GDM1 (cell line): ENCODE measurements around the gene CLPTM1L.
"Not testable (repeated sequence)": the region's sequence is repeated elsewhere in the genome, so short reads cannot be mapped to it uniquely, and the experiment has no call there.

ENCODE experiments used
- DNase-seq: peaks from one replicate; lab custom pipeline; 2025; lab: John Stamatoyannopoulos, UW

CLPTM1L gene

DNA sequence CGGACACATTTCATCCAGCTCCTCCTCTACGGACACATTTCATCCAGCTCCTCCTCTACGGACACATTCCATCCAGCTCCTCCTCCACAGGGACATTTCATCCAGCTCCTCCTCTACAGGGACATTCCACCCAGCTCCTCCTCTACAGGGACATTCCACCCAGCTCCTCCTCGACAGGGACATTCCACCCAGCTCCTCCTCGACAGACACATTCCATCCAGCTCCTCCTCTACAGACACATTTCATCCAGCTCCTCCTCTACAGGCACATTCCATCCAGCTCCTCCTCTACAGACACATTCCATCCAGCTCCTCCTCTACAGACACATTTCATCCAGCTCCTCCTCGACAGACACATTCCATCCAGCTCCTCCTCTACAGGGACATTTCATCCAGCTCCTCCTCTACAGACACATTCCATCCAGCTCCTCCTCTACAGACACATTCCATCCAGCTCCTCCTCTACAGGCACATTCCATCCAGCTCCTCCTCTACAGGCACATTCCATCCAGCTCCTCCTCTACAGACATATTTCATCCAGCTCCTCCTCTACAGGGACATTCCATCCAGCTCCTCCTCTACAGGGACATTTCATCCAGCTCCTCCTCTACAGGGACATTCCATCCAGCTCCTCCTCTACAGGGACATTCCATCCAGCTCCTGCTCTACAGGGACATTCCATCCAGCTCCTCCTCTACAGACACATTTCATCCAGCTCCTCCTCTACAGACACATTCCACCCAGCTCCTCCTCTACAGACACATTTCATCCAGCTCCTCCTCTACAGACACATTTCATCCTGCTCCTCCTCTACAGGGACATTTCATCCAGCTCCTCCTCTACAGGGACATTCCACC is 17.8 kb downstream of the CLPTM1L start:
- not testable (repeated sequence) for DNase-seq

DNA sequence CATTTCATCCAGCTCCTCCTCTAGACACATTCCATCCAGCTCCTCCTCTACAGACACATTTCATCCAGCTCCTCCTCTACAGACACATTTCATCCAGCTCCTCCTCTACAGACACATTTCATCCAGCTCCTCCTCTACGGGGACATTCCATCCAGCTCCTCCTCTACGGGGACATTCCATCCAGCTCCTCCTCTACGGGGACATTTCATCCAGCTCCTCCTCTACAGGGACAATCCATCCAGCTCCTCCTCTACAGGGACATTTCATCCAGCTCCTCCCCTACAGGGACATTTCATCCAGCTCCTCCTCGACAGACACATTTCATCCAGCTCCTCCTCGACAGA is 18.4 kb downstream of the CLPTM1L start:
- not testable (repeated sequence) for DNase-seq

DNA sequence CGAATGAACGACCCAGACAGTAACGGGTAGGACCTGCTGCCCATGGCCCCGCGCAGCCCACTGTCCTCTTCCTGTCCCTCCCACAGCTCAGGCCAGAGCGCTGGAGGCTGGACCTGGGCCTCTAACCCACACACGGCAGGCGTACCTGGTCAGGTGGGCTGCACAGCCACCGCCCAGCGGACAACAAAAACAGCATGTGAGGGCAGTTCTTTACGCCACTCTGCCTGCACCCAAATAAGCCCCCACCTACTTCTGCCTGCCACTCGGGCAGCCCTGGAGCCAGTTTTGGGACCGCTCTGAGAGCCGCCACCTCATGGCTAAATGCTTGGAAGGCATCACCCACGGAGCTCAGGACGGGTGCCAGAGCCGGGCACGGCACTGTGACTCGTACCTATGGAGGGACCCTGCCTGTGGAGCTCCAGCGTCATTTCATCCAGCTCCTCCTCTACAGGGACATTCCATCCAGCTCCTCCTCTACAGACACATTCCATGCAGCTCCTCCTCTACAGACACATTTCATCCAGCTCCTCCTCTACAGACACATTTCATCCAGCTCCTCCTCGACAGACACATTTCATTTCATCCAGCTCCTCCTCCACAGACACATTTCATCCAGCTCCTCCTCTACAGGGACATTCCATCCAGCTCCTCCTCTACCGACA is 18.9 kb downstream of the CLPTM1L start:
- DNase-seq = no peak

DNA sequence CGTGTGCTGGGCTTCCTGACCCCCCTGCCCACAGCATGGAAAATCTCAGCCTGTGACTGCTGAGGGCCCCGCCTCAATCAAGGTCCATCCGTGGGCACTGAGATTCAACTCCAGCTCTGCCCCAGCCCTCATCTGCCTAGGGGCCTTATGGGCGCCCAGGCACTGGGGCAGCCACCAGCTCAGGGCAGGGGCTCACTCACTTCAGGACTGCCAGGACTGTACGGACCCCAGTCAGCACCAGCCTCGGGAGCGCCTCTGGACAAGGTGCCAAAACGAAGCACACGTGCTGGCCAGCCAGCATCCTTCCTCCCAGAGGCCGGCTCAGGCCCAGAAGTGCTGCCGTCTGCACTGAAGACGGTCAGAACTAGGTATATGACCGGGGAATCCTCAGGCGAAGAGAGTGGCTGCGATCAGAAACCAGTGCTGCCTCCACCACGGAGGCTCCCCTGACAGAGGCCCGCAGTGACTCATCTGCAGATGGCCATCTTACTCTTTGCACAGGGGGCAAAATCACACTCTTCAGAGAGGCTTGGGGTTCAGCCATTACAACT is 19.6 kb downstream of the CLPTM1L start:
- no peak for DNase-seq

DNA sequence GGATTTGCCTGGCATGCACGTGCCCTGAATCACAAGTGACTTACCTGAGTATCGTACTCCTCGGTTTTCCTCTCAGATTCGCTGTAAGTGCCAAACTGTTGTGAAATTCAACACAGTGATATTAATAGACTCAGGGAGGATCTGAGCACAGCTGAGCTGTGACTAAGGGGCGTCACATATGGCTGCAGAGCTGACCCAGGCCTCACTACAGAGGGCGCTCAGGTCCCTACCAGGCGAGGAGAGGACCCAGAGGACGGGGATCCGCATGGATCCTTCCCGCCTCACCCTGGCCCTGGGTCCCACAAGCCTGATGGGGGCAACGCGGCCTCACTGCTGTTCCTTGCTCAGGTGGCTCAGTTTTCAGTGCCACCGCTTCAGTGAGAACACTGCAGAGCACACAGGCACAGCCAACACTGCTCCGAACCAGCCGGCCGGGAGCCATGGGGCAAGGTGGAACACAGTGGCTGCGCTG is 20.1 kb downstream of the CLPTM1L start:
- no peak for DNase-seq

DNA sequence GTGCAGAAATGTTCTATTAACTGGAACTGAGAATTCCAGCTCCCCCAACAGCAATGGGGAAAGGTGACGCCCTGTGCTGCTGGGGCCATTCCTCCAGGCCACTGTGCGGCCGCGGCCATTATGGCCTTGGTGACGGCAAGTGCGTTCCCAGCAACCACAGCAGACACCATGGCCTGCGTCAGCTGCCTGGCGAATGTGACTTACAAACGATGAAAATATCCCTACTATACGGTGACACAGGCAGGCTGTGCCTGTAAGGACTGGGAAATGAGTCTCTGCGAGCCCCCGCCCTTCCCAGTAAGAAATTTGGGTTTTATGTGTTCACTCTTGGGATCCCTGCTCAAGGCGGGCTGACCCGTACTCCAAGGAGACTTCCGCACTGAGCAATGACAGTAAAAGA is 20.6 kb downstream of the CLPTM1L start:
- DNase-seq = no peak

DNA sequence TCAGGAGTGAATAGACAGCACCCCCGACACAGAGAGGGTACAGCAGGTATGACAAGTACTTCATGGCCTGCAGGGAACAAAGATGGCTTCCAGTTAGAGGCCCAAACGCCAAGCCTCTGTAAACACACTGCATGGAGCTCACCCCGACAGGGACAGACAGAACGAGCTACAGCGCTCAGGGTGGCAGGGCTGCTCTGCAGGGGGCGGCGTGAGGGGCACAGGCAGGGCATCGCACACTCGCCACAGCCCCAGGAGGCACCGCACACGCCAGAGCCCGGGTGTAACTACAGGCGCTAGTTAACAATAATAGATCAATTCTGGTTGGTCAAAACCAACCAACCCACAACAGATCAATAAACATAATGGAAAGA is 21.1 kb downstream of the CLPTM1L start:
- no peak for DNase-seq

DNA sequence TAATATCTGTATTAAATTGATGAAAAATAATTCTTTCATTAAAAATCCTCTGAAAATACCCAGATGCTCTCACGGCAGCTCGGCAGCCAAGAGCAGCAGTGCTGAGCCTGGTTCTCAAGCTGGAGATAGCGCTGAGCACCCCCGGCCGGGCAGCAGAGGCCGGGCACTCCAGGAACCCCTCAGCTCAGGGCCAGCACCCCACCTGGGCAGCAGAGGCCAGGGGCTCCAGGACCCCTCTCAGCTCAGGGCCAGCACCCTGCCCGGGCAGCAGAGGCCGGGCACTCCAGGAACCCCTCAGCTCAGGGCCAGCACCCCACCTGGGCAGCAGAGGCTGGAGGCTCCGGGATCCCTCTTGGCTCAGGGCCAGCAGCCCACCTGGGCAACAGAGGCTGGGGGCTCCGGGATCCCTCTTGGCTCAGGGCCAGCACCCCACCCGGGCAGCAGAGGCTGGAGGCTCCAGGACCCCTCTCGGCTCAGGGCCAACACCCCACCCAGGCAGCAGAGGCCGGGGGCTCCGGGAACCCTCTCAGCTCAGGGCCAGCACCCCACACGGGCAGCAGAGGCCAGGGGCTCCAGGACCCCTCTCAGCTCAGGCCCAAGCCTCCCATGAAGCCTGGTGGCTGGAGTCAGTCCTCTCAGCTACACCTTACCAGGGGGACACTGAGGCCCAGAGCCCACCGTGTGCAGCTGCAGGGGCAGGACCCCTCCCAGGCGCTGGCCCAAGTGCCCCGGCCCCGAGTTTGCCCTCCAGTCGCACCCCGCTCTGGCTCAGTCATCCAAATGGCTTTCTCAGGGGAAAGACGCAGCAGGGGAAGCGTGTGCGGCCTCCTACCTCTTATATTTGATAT is 21.7 kb downstream of the CLPTM1L start:
- DNase-seq = no peak

DNA sequence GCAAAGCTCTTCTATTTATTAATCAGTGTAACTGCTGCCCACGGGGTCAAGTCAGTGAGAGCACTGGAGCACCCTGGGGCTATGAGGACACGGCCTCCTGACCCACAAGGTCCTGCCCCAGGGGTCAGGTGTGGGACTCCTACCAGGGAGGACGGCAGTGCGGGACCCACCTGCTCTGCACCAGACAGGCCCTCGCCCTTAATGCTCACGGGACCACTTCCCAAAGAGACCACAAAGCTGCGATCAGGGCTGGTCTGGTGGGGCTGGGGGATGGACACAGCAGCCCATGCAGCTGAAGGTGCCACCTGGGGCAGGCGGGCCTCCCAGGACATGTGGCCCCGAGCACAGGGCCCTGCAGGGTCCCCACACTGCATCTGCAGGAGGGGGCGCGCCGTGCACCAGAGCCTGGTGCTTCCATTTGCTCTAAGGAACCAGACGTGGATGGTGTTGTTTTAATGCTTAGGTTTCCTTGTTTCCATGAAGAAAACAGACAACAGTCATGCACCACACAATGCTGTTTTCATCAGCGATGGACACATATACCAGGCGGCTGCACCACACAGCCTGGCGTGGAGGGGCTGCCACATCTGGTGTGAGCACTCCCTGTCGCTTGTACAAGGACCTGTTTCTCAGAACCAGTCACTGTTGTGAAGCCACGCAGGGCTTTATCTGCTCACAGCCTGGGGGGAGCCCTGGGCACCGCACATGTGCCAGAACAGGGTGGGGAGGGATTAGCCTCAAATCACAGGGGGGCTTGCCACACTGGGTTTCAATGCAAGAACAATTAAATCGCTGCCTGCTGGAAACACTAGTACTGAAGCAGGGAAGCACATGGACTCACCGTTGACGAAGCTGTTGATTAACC is 22.6 kb downstream of the CLPTM1L start:
- no peak for DNase-seq

DNA sequence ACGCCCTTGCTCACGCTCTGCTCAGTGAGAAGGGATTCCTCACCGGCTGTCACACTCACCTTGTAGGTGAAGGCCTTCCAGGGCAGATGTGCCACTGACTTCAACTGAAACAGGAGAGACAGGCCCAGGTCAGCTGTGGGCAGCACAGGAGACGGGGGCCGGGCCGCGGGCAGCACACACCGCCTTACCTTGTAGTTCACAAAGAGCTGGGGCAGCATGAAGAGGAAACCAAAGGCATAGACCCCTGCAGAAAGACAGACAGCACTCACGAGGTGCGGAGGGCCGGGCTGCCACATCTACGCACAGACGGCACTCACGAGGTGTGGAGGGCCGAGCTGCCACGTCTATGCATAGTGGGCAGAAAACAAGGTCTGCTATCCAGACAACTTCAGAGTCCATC is 23.3 kb downstream of the CLPTM1L start:
- no peak for DNase-seq

DNA sequence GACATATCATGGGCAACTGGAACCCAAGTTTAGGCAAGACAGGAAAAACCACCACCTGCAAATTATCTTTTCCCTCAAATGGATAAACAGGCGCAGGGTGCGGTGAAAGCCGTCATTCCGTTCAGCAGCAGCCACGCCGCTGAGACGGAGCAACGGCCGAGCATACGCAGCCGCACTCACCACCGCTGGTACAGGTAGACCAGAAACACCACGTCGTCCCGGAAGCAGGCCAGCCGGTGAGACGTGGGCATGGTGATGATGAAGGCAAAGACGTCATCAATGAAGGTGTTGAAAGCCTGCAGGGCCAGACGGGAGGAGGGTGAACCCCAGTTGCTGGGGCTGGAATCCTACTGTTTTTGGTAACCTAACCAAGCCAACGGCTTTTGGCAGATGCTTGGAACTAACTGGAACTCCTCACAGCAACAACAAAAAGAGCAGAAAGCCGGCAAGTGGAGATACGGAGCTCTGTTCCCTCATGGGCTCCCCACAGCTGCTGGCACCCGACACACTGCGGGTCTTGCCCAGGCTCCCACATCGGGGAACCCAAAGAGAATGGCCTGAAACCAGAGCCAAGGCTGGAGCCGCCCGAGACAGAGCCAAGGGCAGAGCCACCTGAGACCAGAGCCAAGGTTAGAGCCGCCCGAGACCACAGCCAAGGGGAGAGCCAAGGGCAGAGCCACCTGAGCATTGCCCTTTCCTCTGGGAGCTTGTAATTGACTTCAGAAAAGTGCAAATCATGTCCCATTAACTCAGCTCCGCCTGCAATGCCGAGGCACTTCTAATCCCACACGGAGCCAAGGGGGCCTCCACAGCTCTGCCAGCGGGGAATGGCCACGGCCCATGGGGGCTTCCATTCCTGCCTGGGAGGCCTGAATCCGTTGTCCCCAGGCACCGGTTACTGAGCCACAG is 24.2 kb downstream of the CLPTM1L start:
- DNase-seq = no peak

DNA sequence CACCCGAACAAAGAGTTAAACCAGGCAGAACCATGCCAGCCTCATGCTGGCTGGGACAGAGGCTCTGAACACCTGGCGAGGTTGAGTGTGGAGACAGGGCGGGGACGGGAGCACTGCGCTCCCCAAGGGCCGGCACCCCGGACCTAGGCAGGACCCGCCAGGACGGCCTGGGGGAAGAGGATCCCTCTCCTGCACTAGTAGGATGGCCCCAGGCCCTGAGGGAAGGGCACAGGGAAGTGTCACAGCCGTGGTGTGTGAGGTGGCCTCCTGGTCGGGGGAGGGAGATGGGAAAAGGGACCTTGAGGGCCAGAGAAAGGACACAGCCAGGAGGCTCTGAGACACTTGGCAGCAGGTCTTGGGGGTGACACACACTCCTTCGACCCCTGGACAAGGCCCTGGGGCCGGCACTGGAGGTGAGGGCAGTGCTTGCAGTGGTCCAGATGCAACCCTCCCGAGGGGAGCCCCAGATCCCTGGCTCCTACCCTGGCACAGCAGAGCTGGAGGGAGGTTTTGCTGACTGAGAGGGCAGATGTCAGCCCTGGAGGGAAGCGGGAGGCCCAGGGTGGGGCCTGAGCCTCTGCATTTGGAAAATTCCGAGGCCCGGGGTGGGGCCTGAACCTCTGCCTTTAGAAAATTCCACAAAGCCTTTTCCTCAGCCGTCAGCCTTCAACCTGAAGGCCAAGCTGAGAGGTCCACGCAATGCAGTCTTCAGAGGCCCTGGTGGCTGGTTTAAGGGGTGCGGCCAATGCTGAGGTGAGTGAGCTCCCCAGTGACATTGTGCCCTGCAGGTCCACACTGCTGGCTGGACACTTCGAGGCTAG is 25.3 kb downstream of the CLPTM1L start:
- DNase-seq = no peak

DNA sequence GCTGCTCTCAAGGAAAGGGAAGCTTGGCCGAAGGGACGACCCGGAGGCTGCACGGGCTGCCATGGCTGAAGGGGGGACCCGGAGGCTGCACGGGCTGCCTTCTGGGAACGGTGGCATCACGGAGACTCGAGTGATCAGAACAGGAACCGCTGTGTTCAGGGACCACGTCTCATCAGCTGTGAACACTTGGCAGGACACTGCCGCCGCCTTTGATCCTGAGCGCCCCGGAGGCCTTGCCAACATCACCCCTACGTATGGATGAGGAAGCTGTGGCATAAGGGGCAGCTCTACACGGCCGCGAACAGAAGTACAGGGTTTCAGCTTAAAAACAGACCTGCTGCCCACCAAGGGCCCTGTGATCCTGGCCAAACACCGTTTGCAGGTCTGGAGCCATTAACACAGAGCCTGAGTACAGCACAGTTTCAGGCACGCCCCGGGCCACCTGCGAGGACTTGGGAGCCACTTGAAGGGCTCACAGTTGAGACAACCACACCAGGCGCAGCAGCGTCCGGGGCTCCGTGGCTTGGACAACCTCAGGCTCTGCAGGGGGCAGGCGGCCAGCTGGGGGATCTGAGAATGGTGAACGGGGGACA is 26.1 kb downstream of the CLPTM1L start:
- no peak for DNase-seq

DNA sequence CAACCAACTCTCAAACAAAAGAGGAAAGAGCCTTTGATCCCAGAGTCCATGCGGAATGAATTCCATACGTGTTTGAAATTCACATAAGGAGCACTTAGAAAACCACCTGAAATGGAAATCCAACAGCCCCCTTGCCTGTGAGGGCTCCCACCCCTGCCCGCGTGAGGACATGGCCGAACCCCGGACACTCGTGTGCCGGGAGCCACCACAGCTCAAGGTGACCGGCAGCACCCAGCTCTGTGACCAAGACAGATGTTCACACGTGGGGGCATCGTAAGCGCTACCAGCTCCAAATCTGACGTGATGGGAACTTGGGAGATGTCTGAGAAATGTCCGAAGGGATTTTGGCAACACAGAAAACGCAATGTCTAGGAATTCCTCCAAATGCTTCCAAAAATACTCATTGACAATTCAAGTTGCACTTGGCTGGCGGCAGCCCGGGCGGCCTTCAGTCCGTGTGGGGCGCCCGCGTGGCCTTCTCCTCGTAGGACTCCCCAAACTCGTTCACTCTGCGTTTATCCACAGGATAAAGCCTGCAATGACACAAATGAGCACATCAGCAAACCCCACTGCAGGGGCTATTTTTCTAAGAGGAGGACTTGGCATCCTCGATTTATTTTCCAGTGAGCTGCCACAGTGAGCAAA is 26.9 kb downstream of the CLPTM1L start:
- DNase-seq = no peak

DNA sequence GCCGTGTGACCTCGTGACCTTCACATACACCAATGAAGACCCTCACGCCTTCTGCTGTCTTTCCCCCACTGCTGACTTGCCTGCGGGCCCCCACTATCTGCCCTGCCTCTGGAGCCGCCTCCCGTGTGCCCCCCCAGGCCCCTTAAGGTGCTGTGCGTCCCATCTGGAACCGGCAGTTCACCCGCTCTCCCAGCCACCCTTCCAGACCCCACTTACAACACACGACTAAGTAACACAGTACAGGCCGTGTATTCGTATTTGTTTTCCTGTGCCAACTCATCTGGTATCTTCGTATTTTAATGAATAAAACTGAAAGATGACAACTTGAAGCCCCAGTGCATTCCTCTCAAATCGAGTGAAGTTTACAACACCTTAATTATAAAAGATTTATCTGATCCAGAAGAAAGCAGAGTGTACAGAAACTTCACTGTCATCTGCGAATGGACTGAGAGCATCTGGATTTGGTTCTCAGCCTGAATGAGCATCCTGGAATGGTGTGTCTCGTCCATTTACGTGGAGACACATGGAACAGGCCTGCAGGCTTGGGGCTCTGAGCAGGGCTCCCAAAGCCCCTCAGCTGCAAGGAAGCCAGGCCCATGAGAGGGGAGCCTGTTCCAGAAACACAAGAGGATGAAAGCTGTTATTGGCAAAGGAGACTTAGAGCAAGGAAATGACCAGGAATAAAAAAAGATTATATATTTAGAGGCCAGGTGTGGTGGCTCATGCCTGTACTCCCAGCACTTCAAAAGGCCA is 28.1 kb downstream of the CLPTM1L start:
- no peak for DNase-seq

DNA sequence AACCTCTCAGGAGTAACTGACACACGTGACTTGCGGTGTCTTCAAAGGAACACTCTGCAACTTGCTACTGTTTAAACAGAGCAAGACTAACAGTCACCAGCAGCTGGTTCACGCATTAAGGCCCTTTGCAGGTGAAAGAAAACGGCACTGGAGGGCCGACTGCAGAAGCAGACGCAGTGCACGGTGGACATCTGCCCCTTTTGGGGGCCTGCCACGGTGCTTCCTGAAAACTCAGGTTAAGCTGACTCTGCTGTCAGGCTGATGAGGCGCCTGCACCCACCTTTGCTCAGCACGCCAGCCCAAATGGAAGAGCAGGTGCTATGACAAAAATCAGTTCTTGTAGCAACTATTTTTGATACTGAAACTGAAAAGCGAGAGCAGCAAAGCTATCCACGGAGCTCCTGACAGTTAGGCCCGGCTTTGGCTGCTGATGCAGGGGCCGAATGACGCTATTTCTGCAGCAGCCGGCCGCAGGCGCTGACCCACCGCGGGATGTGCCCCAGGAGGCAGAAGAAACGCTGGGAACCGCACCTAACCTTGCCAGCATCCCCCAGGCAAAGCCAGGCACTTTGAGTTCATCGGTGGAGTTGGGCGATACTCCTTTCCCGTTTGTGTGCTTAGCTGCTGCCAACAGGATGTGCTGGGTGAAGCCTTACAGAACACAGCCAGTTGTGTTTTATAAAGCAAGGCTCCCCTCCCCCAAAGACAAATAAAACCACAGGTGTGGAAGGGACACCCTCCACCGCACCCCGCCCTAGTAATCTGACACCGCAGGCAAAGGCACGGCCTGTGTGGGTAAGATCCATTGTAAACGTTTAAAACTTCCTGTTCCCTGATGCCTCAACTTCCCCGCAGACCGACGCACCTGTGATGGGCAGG is 29.0 kb downstream of the CLPTM1L start:
- DNase-seq = no peak
